ENCODE data around the gene EFHC1.

DNA sequence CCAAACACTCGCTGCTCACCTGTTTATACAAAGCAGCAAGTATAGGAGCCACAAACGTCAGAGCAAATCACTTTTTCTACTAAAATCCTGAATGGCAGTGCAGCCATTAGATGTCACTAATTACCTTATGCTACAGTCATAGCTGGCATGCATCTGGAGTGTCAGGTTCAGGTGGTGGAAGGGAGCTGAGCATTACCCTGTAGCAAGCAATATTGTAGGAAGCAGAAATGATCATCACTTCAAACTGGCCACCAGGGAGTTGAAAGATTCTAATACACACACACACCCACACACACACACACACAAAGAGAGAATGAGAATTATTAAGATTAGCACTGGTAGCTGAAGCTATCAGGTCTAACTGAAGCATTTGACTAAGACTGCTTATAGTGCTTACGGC lies 75.8 kb downstream of the EFHC1 start:
- TF ChIP-seq, protein P1, sequence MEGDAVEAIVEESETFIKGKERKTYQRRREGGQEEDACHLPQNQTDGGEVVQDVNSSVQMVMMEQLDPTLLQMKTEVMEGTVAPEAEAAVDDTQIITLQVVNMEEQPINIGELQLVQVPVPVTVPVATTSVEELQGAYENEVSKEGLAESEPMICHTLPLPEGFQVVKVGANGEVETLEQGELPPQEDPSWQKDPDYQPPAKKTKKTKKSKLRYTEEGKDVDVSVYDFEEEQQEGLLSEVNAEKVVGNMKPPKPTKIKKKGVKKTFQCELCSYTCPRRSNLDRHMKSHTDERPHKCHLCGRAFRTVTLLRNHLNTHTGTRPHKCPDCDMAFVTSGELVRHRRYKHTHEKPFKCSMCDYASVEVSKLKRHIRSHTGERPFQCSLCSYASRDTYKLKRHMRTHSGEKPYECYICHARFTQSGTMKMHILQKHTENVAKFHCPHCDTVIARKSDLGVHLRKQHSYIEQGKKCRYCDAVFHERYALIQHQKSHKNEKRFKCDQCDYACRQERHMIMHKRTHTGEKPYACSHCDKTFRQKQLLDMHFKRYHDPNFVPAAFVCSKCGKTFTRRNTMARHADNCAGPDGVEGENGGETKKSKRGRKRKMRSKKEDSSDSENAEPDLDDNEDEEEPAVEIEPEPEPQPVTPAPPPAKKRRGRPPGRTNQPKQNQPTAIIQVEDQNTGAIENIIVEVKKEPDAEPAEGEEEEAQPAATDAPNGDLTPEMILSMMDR (IDR thresholded peaks at IDR 0.05), result no peak
- TF ChIP-seq EP300 (IDR thresholded peaks at IDR 0.05) (no peak), POLR2AphosphoS5 (IDR thresholded peaks at IDR 0.05) (no peak), POLR2A (IDR thresholded peaks at IDR 0.05) (no peak)
